ENCODE measurements around the gene FAM89A. TPM values are rescaled to one million over a fixed set of nuclear protein-coding genes. Genes with fewer than 3 reads are reported as not detected.

FAM89A gene
- total and polyA plus RNA-seq, 3 donors from 2014 or later, result 5.6 to 11.3 (median 8.4) TPM

DNA sequence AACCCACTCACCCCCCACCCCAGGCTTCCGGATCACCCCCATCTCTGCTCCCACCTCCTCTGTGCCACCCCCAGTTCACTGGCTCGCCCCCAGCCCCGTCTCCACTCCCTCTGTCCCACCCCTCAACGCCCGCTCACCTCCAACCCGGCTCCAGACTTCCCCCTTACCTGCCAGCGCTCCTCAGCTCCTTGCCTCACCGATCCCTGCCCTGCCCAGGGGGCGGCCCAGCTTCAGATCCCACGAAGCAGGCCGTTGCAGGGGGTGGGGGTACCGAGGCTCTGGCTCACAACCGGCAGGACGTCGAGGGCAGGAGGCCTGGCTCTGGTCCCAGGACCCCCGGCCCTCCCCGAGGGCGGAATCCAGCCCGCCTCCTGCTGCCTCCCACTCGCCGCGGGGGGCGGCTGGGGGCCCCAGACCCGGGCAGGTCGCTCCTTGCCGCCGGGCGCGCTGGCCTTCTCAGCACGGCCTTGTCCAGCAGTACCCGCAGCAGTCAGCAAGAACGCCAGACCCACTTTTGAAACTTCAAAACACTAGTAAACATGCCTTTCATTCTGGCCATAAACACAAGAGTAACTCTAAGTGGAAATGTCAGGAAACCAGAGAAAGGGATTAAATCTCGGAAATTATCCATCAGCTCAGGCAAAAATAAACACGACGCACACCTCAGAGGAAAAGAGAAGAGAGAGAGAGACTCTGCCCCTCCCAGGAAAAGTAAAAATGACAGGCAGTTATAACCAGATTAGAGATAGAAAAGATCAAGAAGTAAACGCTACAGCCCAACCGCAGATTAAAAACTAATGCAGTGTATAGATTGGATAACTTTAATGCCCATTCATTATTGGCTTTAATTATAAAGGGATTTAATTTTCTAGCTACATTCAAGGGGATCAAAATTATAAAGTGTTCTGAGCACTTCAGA is 1.0 kb upstream of the FAM89A start:
- H3K36me3 ChIP-seq (ENCODE audit: low read depth, missing control alignments), result no peaks in the 10 kb centered on the region
- H3K27me3 ChIP-seq, result no peaks in the 10 kb centered on the region
- no peaks in the 10 kb centered on the region for H3K9me3 ChIP-seq
- intact Hi-C loops (cut with DNase I; ENCODE audit: low total_unique reads), result no loop called here
- no peak for DNase-seq
- TF ChIP-seq, protein P1, sequence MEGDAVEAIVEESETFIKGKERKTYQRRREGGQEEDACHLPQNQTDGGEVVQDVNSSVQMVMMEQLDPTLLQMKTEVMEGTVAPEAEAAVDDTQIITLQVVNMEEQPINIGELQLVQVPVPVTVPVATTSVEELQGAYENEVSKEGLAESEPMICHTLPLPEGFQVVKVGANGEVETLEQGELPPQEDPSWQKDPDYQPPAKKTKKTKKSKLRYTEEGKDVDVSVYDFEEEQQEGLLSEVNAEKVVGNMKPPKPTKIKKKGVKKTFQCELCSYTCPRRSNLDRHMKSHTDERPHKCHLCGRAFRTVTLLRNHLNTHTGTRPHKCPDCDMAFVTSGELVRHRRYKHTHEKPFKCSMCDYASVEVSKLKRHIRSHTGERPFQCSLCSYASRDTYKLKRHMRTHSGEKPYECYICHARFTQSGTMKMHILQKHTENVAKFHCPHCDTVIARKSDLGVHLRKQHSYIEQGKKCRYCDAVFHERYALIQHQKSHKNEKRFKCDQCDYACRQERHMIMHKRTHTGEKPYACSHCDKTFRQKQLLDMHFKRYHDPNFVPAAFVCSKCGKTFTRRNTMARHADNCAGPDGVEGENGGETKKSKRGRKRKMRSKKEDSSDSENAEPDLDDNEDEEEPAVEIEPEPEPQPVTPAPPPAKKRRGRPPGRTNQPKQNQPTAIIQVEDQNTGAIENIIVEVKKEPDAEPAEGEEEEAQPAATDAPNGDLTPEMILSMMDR (IDR thresholded peaks at IDR 0.05), result no peak
- no peak for TF ChIP-seq POLR2A (IDR thresholded peaks at IDR 0.05)
- no peaks in the 10 kb centered on the region for H3K4me1 ChIP-seq
- 4 to 5% methylated on average over 32 of the region's 37 CpGs for WGBS, 2 donors
- H3K4me3 ChIP-seq, result peak overlapping the region; percentile 62 to 68
- H3K27ac ChIP-seq, result no peak overlapping the region

DNA sequence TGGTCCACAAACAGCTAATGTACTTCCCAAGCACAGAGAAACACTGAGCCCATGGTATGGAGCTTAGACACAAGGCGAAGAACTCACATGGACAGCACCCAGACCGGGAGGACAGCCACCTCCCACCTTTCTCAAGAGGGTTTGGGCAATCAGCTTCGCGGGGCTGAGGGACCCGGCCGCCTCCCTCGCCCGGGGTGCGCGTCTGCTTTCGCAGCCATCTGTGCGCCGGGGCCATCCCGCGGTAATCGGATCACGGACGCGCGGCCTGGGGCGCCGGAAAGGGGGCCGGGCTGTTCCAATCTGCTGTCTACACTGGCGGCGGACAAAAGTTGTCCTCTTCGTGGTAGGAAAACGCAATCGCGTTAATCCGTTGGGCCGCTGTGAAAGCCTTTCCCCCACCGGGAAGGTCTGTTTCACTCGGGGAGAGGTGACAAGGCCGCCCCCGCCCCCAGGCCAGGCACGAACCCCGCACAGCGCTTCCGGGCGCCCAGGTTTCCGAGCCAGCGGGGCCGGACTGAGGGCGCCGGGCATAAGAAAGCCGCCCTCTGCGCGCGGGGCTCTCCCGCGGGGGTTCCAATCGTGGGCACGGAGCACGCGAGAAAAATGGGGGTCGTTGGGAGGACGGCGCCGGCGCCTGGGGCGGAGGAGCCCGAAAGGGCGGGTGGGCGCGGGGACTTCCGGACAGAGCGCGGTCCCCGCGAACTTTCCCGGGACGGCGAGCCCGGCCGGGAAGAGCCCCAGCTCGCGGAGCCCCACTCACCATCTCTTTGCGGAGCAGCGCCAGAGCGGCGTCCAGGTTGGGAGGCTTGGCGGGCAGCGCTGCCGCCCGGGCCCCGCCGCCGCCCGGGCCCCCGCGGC is 664 bp downstream of the FAM89A start:
- TF ChIP-seq, protein P1 (IDR thresholded peaks at IDR 0.05), result no peak
- TF ChIP-seq POLR2A (IDR thresholded peaks at IDR 0.05), result no peak
- WGBS, 2 donors, result 0 to 1% methylated on average over 4 to 59 of the region's 91 CpGs
- H3K9me3 ChIP-seq, result no peaks in the 10 kb centered on the region
- H3K27ac ChIP-seq, result peak overlapping the region; percentile 18 to 24
- intact Hi-C loops (cut with DNase I; ENCODE audit: low total_unique reads), result no loop called here
- no peaks in the 10 kb centered on the region for H3K4me1 ChIP-seq
- no peaks in the 10 kb centered on the region for H3K27me3 ChIP-seq
- H3K4me3 ChIP-seq, result peak overlapping the region; percentile 68 to 70
- H3K36me3 ChIP-seq (ENCODE audit: low read depth, missing control alignments), result no peaks in the 10 kb centered on the region
- peak; percentile 14 for DNase-seq

DNA sequence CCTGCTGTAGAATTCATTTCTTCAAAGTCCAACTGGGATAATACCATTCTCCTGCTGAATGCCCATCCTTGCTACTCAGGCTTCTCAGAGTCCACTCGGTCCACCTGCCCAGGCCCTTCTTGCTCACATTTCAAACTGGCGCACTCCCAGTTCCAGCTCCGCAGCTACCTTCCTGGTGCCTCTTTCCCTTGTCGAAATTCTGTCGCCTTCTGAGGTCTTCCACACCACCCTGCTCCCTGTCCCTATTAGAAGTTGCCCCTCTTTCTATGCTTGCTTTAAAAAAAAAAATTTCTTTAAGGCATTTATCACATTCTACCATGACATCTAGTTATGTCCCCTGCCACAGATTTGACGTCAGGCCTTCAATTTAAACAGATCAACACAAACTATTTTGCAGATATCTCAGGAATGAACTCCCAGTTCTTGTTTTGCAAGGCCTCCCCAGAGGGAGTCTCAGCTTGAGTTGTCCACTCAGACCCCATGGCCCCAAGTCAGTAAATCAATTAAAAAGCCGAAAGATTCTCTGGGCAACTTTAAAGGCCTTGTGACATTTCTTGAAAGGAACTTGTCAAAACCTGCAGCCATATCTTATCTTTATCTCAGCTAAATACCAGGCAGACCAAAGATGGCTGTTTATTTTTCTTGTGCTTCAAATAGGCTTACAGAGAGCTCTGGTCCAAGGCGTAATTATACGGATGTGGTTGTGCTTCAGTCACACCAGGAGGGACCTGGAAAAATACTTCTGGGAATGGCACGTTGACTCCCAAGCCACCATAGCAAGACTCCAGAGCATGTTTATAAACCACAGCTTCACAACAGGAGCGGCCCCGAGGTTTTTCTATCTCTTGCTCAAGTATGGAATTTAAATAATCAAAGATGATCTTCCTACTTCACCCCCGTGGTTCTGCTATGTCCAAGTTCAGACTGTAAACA is 2.2 kb downstream of the FAM89A start:
- intact Hi-C loops (cut with DNase I; ENCODE audit: low total_unique reads), result no loop called here
- DNase-seq, result no peak
- TF ChIP-seq POLR2A (IDR thresholded peaks at IDR 0.05), result no peak
- no peaks in the 10 kb centered on the region for H3K4me1 ChIP-seq
- no peaks in the 10 kb centered on the region for H3K27me3 ChIP-seq
- WGBS, 2 donors, result 74 to 75% methylated on average over 13 of the region's 13 CpGs
- no peak overlapping the region for H3K4me3 ChIP-seq
- no peaks in the 10 kb centered on the region for H3K9me3 ChIP-seq
- H3K27ac ChIP-seq, result no peak overlapping the region
- no peaks in the 10 kb centered on the region for H3K36me3 ChIP-seq (ENCODE audit: low read depth, missing control alignments)

DNA sequence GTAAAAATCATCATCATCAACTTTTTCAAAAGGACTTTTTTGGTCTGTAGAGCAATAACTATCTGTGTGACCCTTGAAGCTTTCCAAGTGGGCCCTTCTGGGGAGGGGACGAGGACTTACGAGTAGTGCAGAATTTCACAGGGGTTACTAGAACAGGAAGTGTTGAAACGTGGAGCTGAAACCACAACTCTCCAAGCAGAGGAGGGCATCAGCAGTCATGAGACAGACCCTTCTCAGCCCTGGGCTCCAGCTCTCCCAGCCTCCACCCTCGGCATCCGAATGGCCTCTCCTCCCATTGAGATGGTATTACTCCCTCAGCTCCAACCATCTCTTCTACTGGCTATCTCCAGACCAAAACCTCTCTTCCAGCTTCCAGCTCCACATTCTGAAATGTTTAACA is 3.6 kb downstream of the FAM89A start:
- Histone ChIP-seq H3K4me3 (no peak overlapping the region), H3K27me3 (no peaks in the 10 kb centered on the region), H3K36me3 (ENCODE audit: low read depth, missing control alignments) (no peaks in the 10 kb centered on the region), H3K27ac (no peak overlapping the region), H3K9me3 (no peaks in the 10 kb centered on the region), H3K4me1 (no peaks in the 10 kb centered on the region)
- no peak for DNase-seq
- WGBS, 2 donors, result 58 to 86% methylated on average over 5 of the region's 5 CpGs
- intact Hi-C loops (cut with DNase I; ENCODE audit: low total_unique reads), result no loop called here
- TF ChIP-seq POLR2A (IDR thresholded peaks at IDR 0.05), result no peak
- TF ChIP-seq, protein P1 (IDR thresholded peaks at IDR 0.05), result no peak
